HepG2 (cell line): ENCODE measurements around the gene UBXN2A.

Source experiments
- ETS1 ChIP-seq: sonication (generic); formaldehyde crosslinking; IDR thresholded peaks from 2 replicates; pipeline ENCODE4 v1.4.0; 2020; ENCODE audit warnings: missing genetic modification reagents
- NR0B2 ChIP-seq: sonication (generic); formaldehyde crosslinking; IDR thresholded peaks from 2 replicates; pipeline ENCODE4 v1.4.0; 2020; ENCODE audit warnings: mild to moderate bottlenecking, missing genetic modification reagents
- PCBP1 ChIP-seq: fragments of 200-400 bp; formaldehyde crosslinking; IDR thresholded peaks from 2 replicates; pipeline ENCODE4 v1.6.1; 2017; ENCODE audit warnings: mild to moderate bottlenecking, low read depth, low read length, borderline replicate concordance

GRCh38 chr2:23903034-23903433 lies 37.2 kb upstream of the UBXN2A start:
- TF ChIP-seq NR0B2 (CRISPR knock-in tag) (no peak), PCBP1 (no peak), ETS1 (CRISPR knock-in tag) (no peak)
